Measurements from ENCODE around the gene KLK11. TPM values are rescaled to one million over a fixed set of nuclear protein-coding genes. Genes with fewer than 3 reads are reported as not detected.

The KLK11 gene
- total and polyA plus RNA-seq, 2 donors (not counting 1 experiment from before 2014, with no cell fraction given): not detected

DNA sequence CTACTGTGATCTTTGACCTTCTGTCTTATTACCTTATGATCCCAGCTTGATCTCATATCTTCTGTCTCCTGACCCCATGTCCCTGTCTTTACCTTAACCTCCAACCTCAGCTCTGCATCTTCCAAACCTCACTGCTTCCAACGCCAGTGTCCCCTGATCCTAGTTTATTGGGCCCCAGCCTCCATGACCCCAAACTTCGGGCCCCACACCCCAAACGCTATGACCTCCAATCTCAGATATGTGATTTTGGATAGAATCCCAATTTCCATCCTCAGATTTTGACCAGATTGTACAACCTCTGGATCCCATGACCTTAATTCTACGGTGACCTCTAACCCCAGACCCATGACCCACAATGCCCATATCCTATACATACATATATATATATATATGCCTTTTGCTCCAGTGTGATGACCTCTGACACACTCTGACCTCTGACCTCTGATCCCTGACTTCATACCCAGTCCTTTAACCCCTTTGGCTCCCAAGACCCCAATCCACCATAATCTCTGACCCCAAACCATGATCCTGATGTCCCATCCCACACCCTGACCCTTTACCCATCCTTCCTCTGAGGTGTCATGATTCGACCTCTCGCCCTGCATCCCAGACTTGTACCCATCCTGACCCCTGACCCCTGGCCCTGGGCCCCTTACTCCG is 4.9 kb upstream of the KLK11 start:
- Histone ChIP-seq H3K4me1 (ENCODE audit: control insufficient read depth in 2 of 2, insufficient read depth in 2 of 2, low read length in 2 of 2) (no peaks in the 10 kb centered on the region), H3K9ac (ENCODE audit: low read length) (no peak overlapping the region), H3K79me2 (ENCODE audit: control insufficient read depth, insufficient read depth, low read length) (no peaks in the 10 kb centered on the region), H3K4me2 (replicated peaks; ENCODE audit: low read depth, low read length, poor library complexity, severe bottlenecking) (no peak overlapping the region), H3K4me3 (ENCODE audit: control extremely low read depth in 1 of 5, extremely low read depth in 1 of 5, insufficient read depth in 1 of 5, low read depth in 2 of 5, low read length in 4 of 5) (no peak overlapping the region), H2AFZ (ENCODE audit: insufficient read depth, low read depth, low read length, poor library complexity, severe bottlenecking) (no peak overlapping the region), H3K36me3 (replicated peaks in 1 of 2; ENCODE audit: control extremely low read depth in 1 of 2, control insufficient read depth in 1 of 2, extremely low read depth in 1 of 2, insufficient read depth in 2 of 2, low read length in 1 of 2) (no peaks in the 10 kb centered on the region), H3K9me3 (ENCODE audit: control extremely low read depth in 1 of 3, control insufficient read depth in 2 of 3, insufficient read depth in 1 of 3, low read length in 2 of 3) (peaks cover 0 to 9% (median 0%) of the 10 kb centered on the region in 3 donors), H3K27me3 (replicated peaks in 1 of 4; ENCODE audit: control extremely low read depth in 1 of 4, control insufficient read depth in 3 of 4, insufficient read depth in 4 of 4, low read length in 3 of 4) (peaks cover 0 to 4% (median 0%) of the 10 kb centered on the region in 4 experiments), H4K20me1 (ENCODE audit: control insufficient read depth, insufficient read depth, low read length, poor library complexity, severe bottlenecking) (no peaks in the 10 kb centered on the region), H3K27ac (ENCODE audit: low read length in 2 of 2) (no peak overlapping the region)
- 88% methylated on average over 3 of the region's 7 CpGs for WGBS (ENCODE audit: insufficient coverage)
- Mint-ChIP-seq H3K4me3 (no peak overlapping the region), H3K27me3 (peaks cover 37% of the 10 kb centered on the region), H3K9me3 (ENCODE audit: insufficient read depth) (peaks cover 3% of the 10 kb centered on the region), H3K4me1 (no peaks in the 10 kb centered on the region), H3K27ac (no peak overlapping the region)
- TF ChIP-seq EZH2 (IDR thresholded peaks at IDR 0.05; ENCODE audit: borderline replicate concordance, insufficient read depth, low read depth, low read length, poor library complexity, severe bottlenecking): no peak
- TF ChIP-seq, protein P1, sequence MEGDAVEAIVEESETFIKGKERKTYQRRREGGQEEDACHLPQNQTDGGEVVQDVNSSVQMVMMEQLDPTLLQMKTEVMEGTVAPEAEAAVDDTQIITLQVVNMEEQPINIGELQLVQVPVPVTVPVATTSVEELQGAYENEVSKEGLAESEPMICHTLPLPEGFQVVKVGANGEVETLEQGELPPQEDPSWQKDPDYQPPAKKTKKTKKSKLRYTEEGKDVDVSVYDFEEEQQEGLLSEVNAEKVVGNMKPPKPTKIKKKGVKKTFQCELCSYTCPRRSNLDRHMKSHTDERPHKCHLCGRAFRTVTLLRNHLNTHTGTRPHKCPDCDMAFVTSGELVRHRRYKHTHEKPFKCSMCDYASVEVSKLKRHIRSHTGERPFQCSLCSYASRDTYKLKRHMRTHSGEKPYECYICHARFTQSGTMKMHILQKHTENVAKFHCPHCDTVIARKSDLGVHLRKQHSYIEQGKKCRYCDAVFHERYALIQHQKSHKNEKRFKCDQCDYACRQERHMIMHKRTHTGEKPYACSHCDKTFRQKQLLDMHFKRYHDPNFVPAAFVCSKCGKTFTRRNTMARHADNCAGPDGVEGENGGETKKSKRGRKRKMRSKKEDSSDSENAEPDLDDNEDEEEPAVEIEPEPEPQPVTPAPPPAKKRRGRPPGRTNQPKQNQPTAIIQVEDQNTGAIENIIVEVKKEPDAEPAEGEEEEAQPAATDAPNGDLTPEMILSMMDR (IDR thresholded peaks at IDR 0.05): no peak
- ATAC-seq (ENCODE audit: low read depth): no peak
- ChIA-PET POLR2A (no interaction called here), CTCF (no interaction called here)
- intact Hi-C loops (cut with micrococcal nuclease): no loop called here
- DNase-seq: no peak

DNA sequence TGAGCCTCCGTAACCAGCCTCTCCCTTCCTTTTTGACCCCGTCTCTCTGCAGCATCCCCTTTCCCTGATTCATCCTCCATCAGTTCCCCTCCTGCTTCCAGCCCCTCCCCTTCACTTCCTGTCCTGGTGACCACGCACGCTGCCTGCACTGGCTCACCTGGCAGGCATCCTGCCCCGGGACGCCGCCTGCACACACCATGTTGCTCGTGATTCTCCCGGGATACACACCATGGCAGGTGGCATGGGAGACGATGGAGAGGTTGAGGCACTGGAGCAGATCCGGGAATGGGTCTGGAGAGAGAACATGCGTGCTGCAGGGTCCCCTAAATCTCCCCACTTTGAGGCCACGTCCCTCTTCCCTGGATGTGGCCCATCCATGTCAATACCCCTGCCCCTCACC is 4.2 kb upstream of the KLK11 start:
- H3K27me3 ChIP-seq (replicated peaks in 1 of 4; ENCODE audit: control extremely low read depth in 1 of 4, control insufficient read depth in 3 of 4, insufficient read depth in 4 of 4, low read length in 3 of 4): peaks cover 0 to 4% (median 0%) of the 10 kb centered on the region in 4 experiments
- H3K4me3 Mint-ChIP-seq: no peak overlapping the region
- H3K79me2 ChIP-seq (ENCODE audit: control insufficient read depth, insufficient read depth, low read length): no peaks in the 10 kb centered on the region
- H2AFZ ChIP-seq (ENCODE audit: insufficient read depth, low read depth, low read length, poor library complexity, severe bottlenecking): no peak overlapping the region
- H3K4me2 ChIP-seq (replicated peaks; ENCODE audit: low read depth, low read length, poor library complexity, severe bottlenecking): no peak overlapping the region
- H3K27ac ChIP-seq (ENCODE audit: low read length in 2 of 2): no peak overlapping the region
- intact Hi-C loops (cut with micrococcal nuclease): no loop called here
- H3K4me3 ChIP-seq (ENCODE audit: control extremely low read depth in 1 of 5, extremely low read depth in 1 of 5, insufficient read depth in 1 of 5, low read depth in 2 of 5, low read length in 4 of 5): no peak overlapping the region
- H3K27me3 Mint-ChIP-seq: peaks cover 34% of the 10 kb centered on the region
- peaks cover 3% of the 10 kb centered on the region for H3K9me3 Mint-ChIP-seq (ENCODE audit: insufficient read depth)
- no peaks in the 10 kb centered on the region for H3K4me1 Mint-ChIP-seq
- DNase-seq: no peak
- H3K9ac ChIP-seq (ENCODE audit: low read length): no peak overlapping the region
- CTCF ChIA-PET: no interaction called here
- POLR2A ChIA-PET: no interaction called here
- no peaks in the 10 kb centered on the region for H3K36me3 ChIP-seq (replicated peaks in 1 of 2; ENCODE audit: control extremely low read depth in 1 of 2, control insufficient read depth in 1 of 2, extremely low read depth in 1 of 2, insufficient read depth in 2 of 2, low read length in 1 of 2)
- WGBS (ENCODE audit: insufficient coverage): 83% methylated on average over 10 of the region's 13 CpGs
- H3K9me3 ChIP-seq (ENCODE audit: control extremely low read depth in 1 of 3, control insufficient read depth in 2 of 3, insufficient read depth in 1 of 3, low read length in 2 of 3): peaks cover 0 to 9% (median 0%) of the 10 kb centered on the region in 3 donors
- no peak for ATAC-seq (ENCODE audit: low read depth)
- TF ChIP-seq, protein P1 (IDR thresholded peaks at IDR 0.05): no peak
- TF ChIP-seq EZH2 (IDR thresholded peaks at IDR 0.05; ENCODE audit: borderline replicate concordance, insufficient read depth, low read depth, low read length, poor library complexity, severe bottlenecking): no peak
- no peaks in the 10 kb centered on the region for H4K20me1 ChIP-seq (ENCODE audit: control insufficient read depth, insufficient read depth, low read length, poor library complexity, severe bottlenecking)
- H3K4me1 ChIP-seq (ENCODE audit: control insufficient read depth in 2 of 2, insufficient read depth in 2 of 2, low read length in 2 of 2): no peaks in the 10 kb centered on the region
- no peak overlapping the region for H3K27ac Mint-ChIP-seq

Measured in B cell (primary cell).